HG03565 (cell line): ENCODE data around the gene EPHA6.

Experiments used
- ATAC-seq: cut with Tn5 transposase; IDR thresholded peaks from one replicate; pipeline ENCODE4 v1.9.1; 2021; ENCODE audit warnings: mild to moderate bottlenecking, moderate library complexity; ENCODE audit not compliant: unreplicated experiment

Gene EPHA6

DNA sequence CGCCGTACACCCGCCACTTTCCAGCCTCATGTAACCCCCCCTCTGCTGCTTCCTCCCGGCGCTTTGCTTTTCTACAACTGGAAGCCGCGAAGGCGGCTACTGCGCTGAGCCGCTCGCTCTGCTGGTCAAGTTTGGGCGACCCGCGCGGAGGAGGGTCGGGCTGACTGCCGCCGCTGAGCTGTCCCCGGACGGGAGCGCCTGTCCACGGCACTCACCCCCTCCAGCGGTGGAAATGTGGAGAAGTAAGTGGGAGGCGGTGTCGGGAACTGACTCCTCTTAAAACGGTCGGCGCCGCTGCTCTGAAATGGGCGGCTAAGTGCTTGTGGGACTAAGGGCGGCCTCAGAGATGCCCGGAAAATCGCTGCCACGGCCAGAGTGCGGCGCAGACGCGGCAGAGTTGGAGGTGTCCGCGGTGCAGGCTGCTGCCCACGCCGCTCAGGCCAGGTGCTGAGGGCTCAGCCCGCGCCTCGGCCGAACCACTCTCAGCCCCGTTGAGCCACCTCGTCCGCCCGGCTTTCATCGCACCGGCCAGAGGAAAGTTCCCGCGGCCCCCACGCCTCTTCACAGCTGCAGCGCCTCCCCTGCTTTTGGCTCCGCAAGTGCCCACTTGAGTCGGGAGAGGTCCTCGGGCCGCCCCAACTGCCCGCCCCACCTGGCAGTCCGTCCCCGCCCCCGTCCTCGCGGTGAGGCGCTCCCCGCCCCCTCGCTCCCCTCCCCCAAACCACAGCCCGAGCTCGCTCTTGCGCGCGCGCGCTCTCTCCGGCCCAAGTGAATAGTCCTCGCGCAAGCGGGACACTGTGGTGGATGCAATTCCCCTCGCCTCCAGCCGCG is at the start of gene EPHA6:
Gene EPHA6, plus strand, starts transcription at position 775 of the 831 bp plus-strand sequence.
- ATAC-seq = no peak

DNA sequence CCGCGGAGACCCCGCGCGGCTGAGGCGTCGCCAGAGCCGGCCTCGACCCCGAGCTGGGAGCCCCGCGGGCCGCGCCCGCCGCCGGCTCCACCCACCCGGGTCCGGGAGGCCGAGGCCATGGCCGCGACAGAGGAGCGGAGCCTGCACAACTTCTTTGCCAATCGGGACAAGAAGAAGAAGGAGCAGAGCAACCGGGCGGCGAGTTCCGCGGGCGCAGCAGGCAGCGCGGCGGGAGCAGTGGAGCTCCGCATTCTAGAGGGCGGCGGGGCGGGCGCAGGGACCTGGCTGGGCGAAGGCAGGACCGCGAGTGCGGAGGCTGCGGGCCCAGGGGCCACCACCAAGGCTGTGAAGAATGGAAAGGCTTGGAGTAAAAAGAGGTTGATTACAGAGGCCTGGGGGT is 37.6 kb upstream of the EPHA6 start:
- no peak for ATAC-seq

GRCh38 chr3:96779810-96780209 is 34.6 kb upstream of the EPHA6 start:
- no peak for ATAC-seq

- no peak for ATAC-seq
These were observed 18.3 kb upstream of the EPHA6 start for GRCh38 chr3:96796101-96796500.

- no peak for ATAC-seq
These were observed 10.5 kb upstream of the EPHA6 start for GRCh38 chr3:96803870-96804269.

DNA sequence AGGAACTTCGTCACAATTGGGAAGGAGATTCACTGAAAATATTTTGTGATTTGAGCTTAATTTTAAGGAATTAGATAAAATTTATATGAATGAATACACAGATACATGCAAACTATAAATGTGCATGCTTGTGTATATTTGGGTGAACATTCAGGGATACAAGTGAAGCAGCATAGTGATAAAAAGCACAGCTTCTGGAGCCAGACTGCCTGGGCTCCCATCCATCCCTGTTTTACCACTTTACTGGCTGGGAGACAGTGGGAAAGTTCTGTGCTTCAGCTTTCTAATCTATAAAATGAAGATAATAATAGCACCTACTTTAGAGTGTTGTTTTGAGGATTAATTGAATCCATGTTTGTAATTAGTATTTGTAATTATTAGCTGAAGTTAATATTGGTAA is 8.1 kb upstream of the EPHA6 start:
- ATAC-seq = no peak

GRCh38 chr3:96813134-96813819 is 1.1 kb upstream of the EPHA6 start:
- peak; percentile 98 for ATAC-seq

DNA sequence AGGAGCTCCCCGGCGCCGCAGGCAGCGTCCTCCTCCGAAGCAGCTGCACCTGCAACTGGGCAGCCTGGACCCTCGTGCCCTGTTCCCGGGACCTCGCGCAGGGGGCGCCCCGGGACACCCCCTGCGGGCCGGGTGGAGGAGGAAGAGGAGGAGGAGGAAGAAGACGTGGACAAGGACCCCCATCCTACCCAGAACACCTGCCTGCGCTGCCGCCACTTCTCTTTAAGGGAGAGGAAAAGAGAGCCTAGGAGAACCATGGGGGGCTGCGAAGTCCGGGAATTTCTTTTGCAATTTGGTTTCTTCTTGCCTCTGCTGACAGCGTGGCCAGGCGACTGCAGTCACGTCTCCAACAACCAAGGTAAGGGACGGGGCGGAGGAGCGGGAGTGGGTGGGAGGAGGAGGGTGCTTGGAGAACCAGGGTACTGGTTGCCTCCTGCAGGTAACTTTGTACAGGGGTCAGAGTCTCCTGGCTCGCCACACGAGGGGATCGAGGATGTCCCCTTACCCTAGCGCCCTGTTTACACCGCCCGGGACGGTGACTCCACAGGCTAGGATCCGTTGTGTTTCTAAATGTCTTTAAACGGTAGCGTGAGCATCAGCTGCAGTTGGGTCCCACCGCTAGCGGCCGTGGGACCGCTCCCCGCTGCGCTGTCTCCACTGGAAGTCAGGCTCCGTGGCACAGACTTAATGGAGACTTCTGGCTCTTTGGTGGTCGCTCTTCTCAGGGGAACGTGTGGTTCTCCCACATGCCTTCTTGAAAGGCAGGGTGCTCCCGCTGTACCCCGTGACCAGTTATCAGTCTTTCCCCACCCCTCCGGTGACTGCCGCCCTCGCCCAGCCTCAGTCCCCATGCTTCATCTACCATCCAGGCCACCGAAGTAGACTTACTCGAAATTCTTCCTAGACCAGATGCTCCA is 515 bp downstream of the EPHA6 start:
- no peak for ATAC-seq

DNA sequence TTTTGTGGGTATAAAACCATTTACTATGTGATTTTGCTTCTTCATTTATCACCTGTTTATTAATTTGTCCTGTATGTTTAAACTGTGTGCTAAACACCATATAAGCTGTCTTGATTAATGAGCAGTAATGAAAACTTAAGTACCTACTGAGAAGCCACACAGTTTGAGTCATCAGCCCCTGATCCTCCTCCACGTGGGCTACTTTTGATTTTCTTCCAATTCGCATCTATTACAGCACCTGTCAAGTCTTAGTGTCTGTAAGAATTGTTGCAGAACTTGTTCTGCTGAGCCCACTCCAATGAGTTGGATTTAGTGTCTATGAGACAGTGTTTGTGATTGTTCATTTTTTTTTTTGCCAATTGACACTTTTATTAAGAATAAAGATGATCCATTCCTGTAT is 16.8 kb downstream of the EPHA6 start:
- ATAC-seq = no peak

DNA sequence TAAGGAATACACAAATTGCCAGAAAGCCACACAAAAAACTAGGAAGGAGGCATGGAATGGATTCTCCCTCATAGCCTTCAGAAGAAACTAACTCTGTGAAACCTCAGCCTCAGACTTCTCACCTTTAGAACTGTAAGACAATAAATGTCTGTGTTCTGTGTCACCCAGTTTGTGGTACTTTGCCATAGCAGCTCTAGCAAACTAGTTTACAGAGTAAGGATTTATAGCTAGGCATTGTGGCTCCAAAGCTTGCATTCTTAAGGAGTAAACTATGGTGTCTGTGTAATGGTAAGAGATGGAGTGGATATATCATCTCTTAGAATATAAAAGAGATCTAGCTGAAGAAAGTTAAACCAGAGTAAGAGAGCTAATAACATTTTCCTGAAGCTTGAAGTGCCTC is 18.9 kb downstream of the EPHA6 start:
- no peak for ATAC-seq

DNA sequence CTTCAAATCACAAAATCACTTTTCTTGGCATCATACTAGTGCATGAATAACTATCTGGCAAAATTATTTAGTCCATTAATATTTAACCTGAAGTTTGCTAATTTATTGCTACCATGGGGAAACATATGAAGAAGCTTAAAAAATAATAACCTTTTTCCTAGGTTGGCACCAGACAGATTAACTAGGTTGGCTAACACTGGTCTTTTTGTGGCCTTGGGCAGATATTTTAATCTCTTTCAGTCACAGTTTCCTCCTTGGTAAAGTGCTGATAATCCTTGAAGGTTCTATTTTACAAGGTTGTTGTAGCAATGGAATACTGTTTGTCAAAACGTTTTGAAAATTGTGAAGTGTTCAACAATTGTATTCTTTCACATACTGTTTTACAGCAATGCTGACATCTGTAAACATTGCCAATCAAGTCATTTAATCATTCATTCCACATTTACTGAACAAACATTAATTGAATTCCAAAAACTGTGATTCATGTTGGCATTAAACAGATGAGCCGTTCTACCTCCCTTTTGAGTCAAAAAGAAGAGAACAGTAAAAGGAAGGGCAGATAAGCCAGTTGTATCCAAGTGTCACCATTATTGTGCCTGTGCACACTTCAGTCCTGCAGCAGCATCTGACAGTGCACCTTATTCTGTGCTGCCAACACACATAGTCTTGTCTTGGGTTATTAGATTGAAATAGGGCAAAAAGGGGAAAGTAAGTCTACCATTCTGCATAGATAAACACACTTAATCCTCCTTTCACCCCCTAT is 21.9 kb downstream of the EPHA6 start:
- ATAC-seq = no peak

GRCh38 chr3:96843505-96844203 is 29.3 kb downstream of the EPHA6 start:
- ATAC-seq = no peak

GRCh38 chr3:96844204-96844514 is 29.8 kb downstream of the EPHA6 start:
- ATAC-seq = no peak

- ATAC-seq = no peak
These were observed 38.5 kb downstream of the EPHA6 start for GRCh38 chr3:96852849-96853248.

- no peak for ATAC-seq
These were observed 46.5 kb downstream of the EPHA6 start for GRCh38 chr3:96860882-96861281.

GRCh38 chr3:96863129-96863740 is 48.8 kb downstream of the EPHA6 start:
- peak; percentile 73 for ATAC-seq

DNA sequence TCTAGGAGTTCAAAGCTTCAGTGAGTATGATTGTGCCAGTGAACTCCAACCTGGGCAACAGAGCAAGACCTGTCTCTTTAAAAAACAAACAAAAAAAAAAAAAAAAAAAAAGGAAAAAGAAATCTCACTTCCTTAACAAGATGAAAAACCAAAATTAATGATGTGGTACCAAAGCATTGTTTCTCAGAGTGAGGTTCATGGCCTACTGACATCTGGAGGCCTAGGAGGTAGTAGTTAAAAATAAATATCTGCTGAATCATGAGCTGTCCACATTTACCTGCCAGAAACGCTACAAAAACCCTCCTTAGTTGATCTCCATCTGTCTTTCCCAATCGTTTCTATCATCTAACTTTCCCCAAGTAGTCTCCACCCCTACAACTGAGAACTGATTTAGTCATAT is 51.2 kb downstream of the EPHA6 start:
- no peak for ATAC-seq

- ATAC-seq = no peak
These were observed 54.9 kb downstream of the EPHA6 start for GRCh38 chr3:96869316-96869715.

DNA sequence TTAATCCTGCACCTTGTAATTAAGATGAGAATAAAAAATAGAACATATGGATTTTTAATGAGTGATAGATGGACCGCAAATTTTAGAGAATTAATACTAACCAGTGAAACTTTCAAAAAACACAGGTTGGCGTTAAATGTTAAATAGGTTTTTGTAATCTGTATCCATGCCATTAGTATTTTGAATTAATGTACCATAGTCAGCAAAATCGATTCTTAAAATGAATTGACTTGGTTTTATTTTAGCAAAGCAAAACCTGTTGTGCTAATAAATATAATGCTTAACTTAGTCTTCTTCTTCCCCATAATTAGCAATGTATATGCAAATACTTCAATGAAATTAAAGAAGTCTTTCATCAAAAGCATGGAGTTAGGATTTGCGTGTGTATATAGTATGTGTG is 63.1 kb downstream of the EPHA6 start:
- no peak for ATAC-seq

DNA sequence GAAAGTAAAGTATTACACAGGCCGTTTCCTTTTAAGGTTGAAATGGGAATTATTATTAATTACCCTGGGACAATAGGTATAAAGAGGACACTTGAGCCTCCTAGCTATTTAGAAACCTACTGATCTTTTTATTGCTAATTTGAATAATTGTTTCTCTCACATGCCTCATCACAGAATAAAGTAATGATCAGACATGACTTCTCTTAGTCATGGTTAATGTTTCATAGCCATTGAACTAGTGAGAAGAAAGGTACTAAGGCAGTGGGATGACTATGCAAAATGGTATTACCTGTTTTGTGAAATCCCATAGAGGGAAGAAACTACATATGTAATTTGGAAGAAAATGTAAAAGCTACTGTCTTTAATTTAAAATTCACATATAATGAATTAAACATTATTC is 85.6 kb downstream of the EPHA6 start:
- ATAC-seq = no peak
